Measurements from ENCODE around the gene FBXW4.

- peak; percentile 99 for TF ChIP-seq CTCF (conservative IDR thresholded peaks at IDR 0.05; ENCODE audit: low read length)
- no peak for TF ChIP-seq EZH2phosphoT487 (IDR thresholded peaks at IDR 0.05; ENCODE audit: borderline replicate concordance)
Measured at GRCh38 chr10:101602761-101603398, 92.1 kb downstream of the FBXW4 start.

Data from Loucy (cell line).